GM18907 (cell line): ENCODE data around the gene NATD1.

Experiments used
- ATAC-seq: cut with Tn5 transposase; IDR thresholded peaks from one replicate; pipeline ENCODE4 v1.9.1; 2021; ENCODE audit warnings: mild to moderate bottlenecking, moderate library complexity; ENCODE audit not compliant: unreplicated experiment

NATD1 gene

GRCh38 chr17:21252796-21253645, at the start of gene NATD1:
Gene NATD1 (minus strand): TSS chr17:21253410. CDS start chr17:21253264, 146 bp downstream.
- ATAC-seq = peak; percentile 80

- no peak for ATAC-seq
Measured at GRCh38 chr17:21301593-21302550, 48.7 kb upstream of the NATD1 start.

- ATAC-seq = no peak
Measured at GRCh38 chr17:21300601-21301571, 47.7 kb upstream of the NATD1 start.

GRCh38 chr17:21299981-21300600, 46.9 kb upstream of the NATD1 start:
- ATAC-seq = no peak

- ATAC-seq = no peak
Measured at GRCh38 chr17:21298983-21299519, 45.8 kb upstream of the NATD1 start.

GRCh38 chr17:21298056-21298982, 45.1 kb upstream of the NATD1 start:
- no peak for ATAC-seq

- ATAC-seq = no peak
Measured at GRCh38 chr17:21297597-21297996, 44.4 kb upstream of the NATD1 start.

GRCh38 chr17:21297026-21297520, 43.9 kb upstream of the NATD1 start:
- ATAC-seq = no peak

GRCh38 chr17:21296097-21297025, 43.2 kb upstream of the NATD1 start:
- ATAC-seq = no peak

GRCh38 chr17:21295036-21295952, 42.1 kb upstream of the NATD1 start:
- no peak for ATAC-seq

- no peak for ATAC-seq
Measured at GRCh38 chr17:21294321-21295035, 41.3 kb upstream of the NATD1 start.

GRCh38 chr17:21293831-21294210, 40.6 kb upstream of the NATD1 start:
- ATAC-seq = no peak

GRCh38 chr17:21292867-21293830, 39.9 kb upstream of the NATD1 start:
- ATAC-seq = no peak

- no peak for ATAC-seq
Measured at GRCh38 chr17:21291862-21292261, 38.7 kb upstream of the NATD1 start.

- no peak for ATAC-seq
Measured at GRCh38 chr17:21291357-21291756, 38.1 kb upstream of the NATD1 start.
